ENCODE data around the gene CMSS1.

DNA sequence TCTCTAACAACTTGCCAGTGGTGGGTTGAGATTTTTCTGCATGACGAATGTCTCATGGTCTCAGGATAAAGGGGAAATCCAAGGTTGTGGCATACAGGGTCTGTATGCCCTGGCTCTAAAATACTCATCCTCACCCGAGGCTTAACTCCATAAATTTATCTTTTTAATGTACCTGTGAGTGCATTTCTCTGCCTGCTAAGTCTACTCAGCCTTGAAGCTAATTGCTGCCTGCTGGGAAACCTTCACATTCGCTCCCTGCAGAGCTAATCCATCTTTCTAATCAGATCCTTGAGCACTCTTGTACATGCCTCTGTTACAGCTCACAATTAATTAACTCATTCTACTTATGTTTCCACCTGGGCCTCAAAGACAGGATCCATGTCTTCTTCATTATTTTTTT lies 93.8 kb downstream of the CMSS1 start:
- no peak for TF ChIP-seq POLR2AphosphoS5 (IDR thresholded peaks at IDR 0.05; ENCODE audit: low read depth, low read length)
- TF ChIP-seq, protein P1, sequence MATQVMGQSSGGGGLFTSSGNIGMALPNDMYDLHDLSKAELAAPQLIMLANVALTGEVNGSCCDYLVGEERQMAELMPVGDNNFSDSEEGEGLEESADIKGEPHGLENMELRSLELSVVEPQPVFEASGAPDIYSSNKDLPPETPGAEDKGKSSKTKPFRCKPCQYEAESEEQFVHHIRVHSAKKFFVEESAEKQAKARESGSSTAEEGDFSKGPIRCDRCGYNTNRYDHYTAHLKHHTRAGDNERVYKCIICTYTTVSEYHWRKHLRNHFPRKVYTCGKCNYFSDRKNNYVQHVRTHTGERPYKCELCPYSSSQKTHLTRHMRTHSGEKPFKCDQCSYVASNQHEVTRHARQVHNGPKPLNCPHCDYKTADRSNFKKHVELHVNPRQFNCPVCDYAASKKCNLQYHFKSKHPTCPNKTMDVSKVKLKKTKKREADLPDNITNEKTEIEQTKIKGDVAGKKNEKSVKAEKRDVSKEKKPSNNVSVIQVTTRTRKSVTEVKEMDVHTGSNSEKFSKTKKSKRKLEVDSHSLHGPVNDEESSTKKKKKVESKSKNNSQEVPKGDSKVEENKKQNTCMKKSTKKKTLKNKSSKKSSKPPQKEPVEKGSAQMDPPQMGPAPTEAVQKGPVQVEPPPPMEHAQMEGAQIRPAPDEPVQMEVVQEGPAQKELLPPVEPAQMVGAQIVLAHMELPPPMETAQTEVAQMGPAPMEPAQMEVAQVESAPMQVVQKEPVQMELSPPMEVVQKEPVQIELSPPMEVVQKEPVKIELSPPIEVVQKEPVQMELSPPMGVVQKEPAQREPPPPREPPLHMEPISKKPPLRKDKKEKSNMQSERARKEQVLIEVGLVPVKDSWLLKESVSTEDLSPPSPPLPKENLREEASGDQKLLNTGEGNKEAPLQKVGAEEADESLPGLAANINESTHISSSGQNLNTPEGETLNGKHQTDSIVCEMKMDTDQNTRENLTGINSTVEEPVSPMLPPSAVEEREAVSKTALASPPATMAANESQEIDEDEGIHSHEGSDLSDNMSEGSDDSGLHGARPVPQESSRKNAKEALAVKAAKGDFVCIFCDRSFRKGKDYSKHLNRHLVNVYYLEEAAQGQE (IDR thresholded peaks at IDR 0.05; ENCODE audit: insufficient read depth in 1 of 2, low read depth in 2 of 2, low read length in 2 of 2) = no peak
